Spleen (tissue), 7 donors: ENCODE results near the gene SELENOH.

Experiments used
- POLR2AphosphoS5 ChIP-seq, 3 donors: sonication (generic); formaldehyde crosslinking; IDR thresholded peaks; one replicate each; pipeline ENCODE4 v1.5.1; 2017; ENCODE audit warnings: antibody characterized with exemption in 3 of 3
- TF ChIP-seq, protein P1 (sequence below), 11 experiments: fragments of 200-600 bp in 7 of 11; fragments of 450-650 bp in 4 of 11; sonication (generic) in 4 of 11; IDR thresholded peaks in 8 of 11; conservative IDR thresholded peaks in 3 of 11; 1 replicate in 7 of 11; 2 replicates in 4 of 11; pipeline versions ENCODE4 v1.4.0 to v1.8.0; 2016 to 2021; ENCODE audit warnings: antibody characterized with exemption in 11 of 11, inconsistent platforms in 4 of 11, mild to moderate bottlenecking in 1 of 11
- donor health status: DM: no; HTN: no; CAD: no; lungs with moderate emphysema.
- donor health status: DM: no; HTN: no; CAD: no.
- donor health status: DM: no; HTN: no; CAD: no.

DNA sequence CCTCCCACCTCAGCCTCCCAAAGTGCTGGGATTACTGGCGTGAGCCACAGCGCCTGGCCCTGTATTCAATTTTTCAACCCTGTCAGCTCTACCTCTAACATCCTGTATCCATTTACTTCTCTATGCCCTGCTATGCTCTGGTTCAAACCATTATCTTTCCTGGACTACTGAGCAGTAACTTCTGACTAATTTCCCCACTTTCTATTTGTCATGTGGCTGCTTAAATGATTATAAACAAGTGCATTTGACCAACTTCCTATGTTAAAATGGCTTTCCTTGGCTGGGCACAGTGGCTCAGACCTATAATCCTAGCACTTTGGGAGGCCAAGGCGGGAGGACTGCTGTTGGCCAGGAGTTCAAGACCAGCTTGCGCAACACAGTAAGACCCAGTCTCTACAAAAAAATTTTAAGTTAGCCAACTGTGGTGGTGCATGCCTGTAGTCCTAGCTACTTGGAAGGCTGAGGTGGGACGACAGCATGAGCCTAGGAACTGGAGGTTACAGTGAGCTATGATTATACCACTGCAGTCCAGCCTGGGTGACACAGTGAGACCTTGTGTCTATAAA lies 31.4 kb upstream of the SELENOH start:
- TF ChIP-seq, protein P1, sequence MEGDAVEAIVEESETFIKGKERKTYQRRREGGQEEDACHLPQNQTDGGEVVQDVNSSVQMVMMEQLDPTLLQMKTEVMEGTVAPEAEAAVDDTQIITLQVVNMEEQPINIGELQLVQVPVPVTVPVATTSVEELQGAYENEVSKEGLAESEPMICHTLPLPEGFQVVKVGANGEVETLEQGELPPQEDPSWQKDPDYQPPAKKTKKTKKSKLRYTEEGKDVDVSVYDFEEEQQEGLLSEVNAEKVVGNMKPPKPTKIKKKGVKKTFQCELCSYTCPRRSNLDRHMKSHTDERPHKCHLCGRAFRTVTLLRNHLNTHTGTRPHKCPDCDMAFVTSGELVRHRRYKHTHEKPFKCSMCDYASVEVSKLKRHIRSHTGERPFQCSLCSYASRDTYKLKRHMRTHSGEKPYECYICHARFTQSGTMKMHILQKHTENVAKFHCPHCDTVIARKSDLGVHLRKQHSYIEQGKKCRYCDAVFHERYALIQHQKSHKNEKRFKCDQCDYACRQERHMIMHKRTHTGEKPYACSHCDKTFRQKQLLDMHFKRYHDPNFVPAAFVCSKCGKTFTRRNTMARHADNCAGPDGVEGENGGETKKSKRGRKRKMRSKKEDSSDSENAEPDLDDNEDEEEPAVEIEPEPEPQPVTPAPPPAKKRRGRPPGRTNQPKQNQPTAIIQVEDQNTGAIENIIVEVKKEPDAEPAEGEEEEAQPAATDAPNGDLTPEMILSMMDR (IDR thresholded peaks at IDR 0.05 in 8 of 11, conservative IDR thresholded peaks at IDR 0.05 in 3 of 11), result no peak
- TF ChIP-seq POLR2AphosphoS5 (IDR thresholded peaks at IDR 0.05), result no peak
